HepG2 (cell line): ENCODE data around the gene ZNF302. TPM values are rescaled to one million over a fixed set of nuclear protein-coding genes. Genes with fewer than 3 reads are reported as not detected.

ENCODE experiments used
- ATAC-seq: fragments of 200-7000 bp; cut with Tn5 transposase; 3 replicates; pipeline ENCODE4 v1.9.1; 2020; ENCODE audit warnings: mild to moderate bottlenecking, moderate library complexity
- BruUV-seq: library from RNA; stranded (reverse); fragments of 400-500 nt; replicated peaks from 2 replicates; lab custom pipeline; 2021; lab: Mats Ljungman, UMichigan
- CTCF ChIA-PET: fragments of 300-600 bp; formaldehyde crosslinking; extraction: SDS; loops from one replicate; lab custom pipeline; 2021; ENCODE audit warnings: low total read pairs, inconsistent platforms, low intra/inter-chr PET ratio; lab: Yijun Ruan, JAX
- POLR2A ChIA-PET: fragments of 350-600 bp; sonication (Branson Sonifier 250); formaldehyde crosslinking; loops from one replicate; lab custom pipeline; 2020; ENCODE audit warnings: antibody characterized with exemption, inconsistent platforms; lab: Yijun Ruan, JAX
- DNase-seq: peaks from one replicate; pipeline ENCODE4 v3.0.0-alpha.2; 2015; ENCODE audit warnings: low spot score
- FAIRE-seq: peaks from 3 replicates; lab custom pipeline; 2011; peaks lifted over from hg19 to GRCh38; lab: Jason Lieb, UNC
- H2AFZ ChIP-seq: one replicate; pipeline ENCODE4 v1.6.1; 2011; ENCODE audit warnings: low read length, inconsistent platforms
- H3K27ac ChIP-seq: fragments of 300-600 bp; 3 replicates; pipeline ENCODE4 v1.8.0; 2011; ENCODE audit warnings: mixed run types, mild to moderate bottlenecking, mixed read lengths, low read length, inconsistent platforms; ENCODE audit not compliant: insufficient read depth; ENCODE audit errors: extremely low read length
- H3K27me3 ChIP-seq, 2 experiments: fragments of 200-600 bp in 1 of 2; 2 replicates in 1 of 2; 3 replicates in 1 of 2; pipeline versions ENCODE4 v1.6.0 to v1.8.0; 2011; ENCODE audit warnings: low read length in 2 of 2, mild to moderate bottlenecking in 2 of 2, moderate library complexity in 2 of 2, inconsistent platforms in 1 of 2; ENCODE audit not compliant: insufficient read depth in 2 of 2, control insufficient read depth in 1 of 2
- H3K36me3 ChIP-seq, 2 experiments: fragments of 200-600 bp in 1 of 2; replicated peaks in 1 of 2; 2 replicates in 1 of 2; 3 replicates in 1 of 2; pipeline versions ENCODE4 v1.5.1 to v1.8.0; 2011; ENCODE audit warnings: low read length in 2 of 2, inconsistent platforms in 1 of 2; ENCODE audit not compliant: insufficient read depth in 2 of 2, control insufficient read depth in 1 of 2
- H3K4me1 ChIP-seq: 2 replicates; pipeline ENCODE4 v1.5.1; 2012; ENCODE audit warnings: low read length, inconsistent platforms; ENCODE audit not compliant: insufficient read depth
- H3K4me2 ChIP-seq: 2 replicates; pipeline ENCODE4 v1.6.0; 2011; ENCODE audit warnings: low read depth, low read length, inconsistent platforms
- H3K4me3 ChIP-seq, 3 experiments: fragments of 200-600 bp in 1 of 3; sonication (generic), shearing (Covaris generic) in 1 of 3; replicated peaks in 1 of 3; 2 replicates each; pipeline ENCODE4 v1.5.1; 2011 to 2016; ENCODE audit warnings: low read length in 3 of 3, inconsistent platforms in 2 of 3, low read depth in 2 of 3, mild to moderate bottlenecking in 2 of 3, control low read depth in 1 of 3, mixed read lengths in 1 of 3; ENCODE audit not compliant: insufficient read depth in 1 of 3
- H3K79me2 ChIP-seq: one replicate; pipeline ENCODE4 v1.6.1; 2011; ENCODE audit warnings: low read length, inconsistent platforms; ENCODE audit not compliant: insufficient read depth
- H3K9ac ChIP-seq: 2 replicates; pipeline ENCODE4 v1.6.0; 2011; ENCODE audit warnings: mild to moderate bottlenecking, low read depth, low read length, inconsistent platforms; ENCODE audit not compliant: insufficient read depth
- H3K9me3 ChIP-seq: 2 replicates; pipeline ENCODE4 v1.5.1; 2012; ENCODE audit warnings: mild to moderate bottlenecking, low read length
- H4K20me1 ChIP-seq: 2 replicates; pipeline ENCODE4 v1.6.0; 2011; ENCODE audit warnings: inconsistent platforms, mild to moderate bottlenecking, low read length, moderate library complexity; ENCODE audit not compliant: insufficient read depth
- ARID5B ChIP-seq: IDR thresholded peaks from 2 replicates; pipeline ENCODE4 v1.4.0; 2020; ENCODE audit warnings: mild to moderate bottlenecking, missing genetic modification reagents
- BCL6 ChIP-seq: IDR thresholded peaks from 2 replicates; pipeline ENCODE4 v1.6.1; 2016; ENCODE audit warnings: missing genetic modification reagents, missing compliant biosample characterization
- FOXO1 ChIP-seq: sonication (generic); formaldehyde crosslinking; IDR thresholded peaks from 2 replicates; pipeline ENCODE4 v1.4.0; 2020; ENCODE audit warnings: missing genetic modification reagents
- NR2F1 ChIP-seq, 2 experiments: fragments of 450-650 bp in 1 of 2; formaldehyde crosslinking in 1 of 2; IDR thresholded peaks; 2 replicates each; pipeline versions ENCODE4 v1.5.0 to v1.6.1; 2016 to 2020; ENCODE audit warnings: mild to moderate bottlenecking in 1 of 2, missing compliant biosample characterization in 1 of 2, missing genetic modification reagents in 1 of 2, moderate library complexity in 1 of 2
- NR2F6 ChIP-seq, 2 experiments: IDR thresholded peaks; 2 replicates each; pipeline ENCODE4 v1.6.1; 2016; ENCODE audit warnings: antibody characterized with exemption in 1 of 2, mild to moderate bottlenecking in 1 of 2
- PHF20 ChIP-seq: sonication (generic); formaldehyde crosslinking; IDR thresholded peaks from 2 replicates; pipeline ENCODE4 v1.5.0; 2020; ENCODE audit warnings: mild to moderate bottlenecking, missing genetic modification reagents
- PPARG ChIP-seq: conservative IDR thresholded peaks from 2 replicates; pipeline ENCODE4 v1.6.1; 2016; ENCODE audit warnings: missing biosample characterization, missing genetic modification reagents
- RARA ChIP-seq: IDR thresholded peaks from 2 replicates; pipeline ENCODE4 v1.6.1; 2016; ENCODE audit warnings: missing genetic modification reagents, missing compliant biosample characterization
- SALL1 ChIP-seq: sonication (generic); formaldehyde crosslinking; IDR thresholded peaks from 2 replicates; pipeline ENCODE4 v1.8.0; 2022; ENCODE audit warnings: mild to moderate bottlenecking, missing genetic modification reagents
- SAP130 ChIP-seq: IDR thresholded peaks from 2 replicates; pipeline ENCODE4 v1.6.1; 2016; ENCODE audit warnings: low read depth
- SPEN ChIP-seq: sonication (generic); formaldehyde crosslinking; IDR thresholded peaks from 2 replicates; pipeline ENCODE4 v1.5.1; 2020; ENCODE audit warnings: low read depth, mild to moderate bottlenecking, missing genetic modification reagents
- TEAD3 ChIP-seq: optimal IDR thresholded peaks from 2 replicates; pipeline ENCODE3; 2016; ENCODE audit warnings: borderline replicate concordance
- ZBTB2 ChIP-seq: sonication (generic); formaldehyde crosslinking; IDR thresholded peaks from 2 replicates; pipeline ENCODE4 v1.8.0; 2022; ENCODE audit warnings: low read depth, missing genetic modification reagents
- ZFP41 ChIP-seq: sonication (generic); formaldehyde crosslinking; IDR thresholded peaks from 2 replicates; pipeline ENCODE4 v1.4.0; 2020; ENCODE audit warnings: mild to moderate bottlenecking, missing genetic modification reagents, borderline replicate concordance
- ZNF432 ChIP-seq: sonication (generic); formaldehyde crosslinking; IDR thresholded peaks from 2 replicates; pipeline ENCODE4 v1.5.0; 2020; ENCODE audit warnings: missing genetic modification reagents, mild to moderate bottlenecking, borderline replicate concordance
- WGBS: methylation state at CpG from one replicate; pipeline ENCODE4 v1.1.6; 2017; ENCODE audit warnings: low lambda C conversion rate; 5-methylcytosine and 5-hydroxymethylcytosine counted together
- in situ Hi-C: cut with HindIII; loops from 2 replicates; pipeline ENCODE4 v1.10.0; 2017; ENCODE audit warnings: low pct_unique_long_range_greater_than_20kb; ENCODE audit not compliant: extremely low pct_ligation_motif_present
- intact Hi-C: fragments of 100-400 bp; cut with micrococcal nuclease; formaldehyde crosslinking; loops from one replicate; pipeline ENCODE4 v1.10.0; 2022; ENCODE audit not compliant: unreplicated experiment
- polyA plus RNA-seq, 8 experiments: library from polyadenylated mRNA; depleted of rRNA in 3 of 8; stranded (reverse) in 7 of 8; unstranded in 1 of 8; fragments of >200 nt; fragmentation: Illumina TruSeq in 4 of 8; extraction: Trizol in 4 of 8; gene quantifications; 2 replicates each; pipeline versions ENCODE4 v1.2.1 to v1.2.3, GENCODE V29; 2011 to 2016; ENCODE audit warnings: low read depth in 4 of 8, missing spikeins in 1 of 8, mixed read lengths in 1 of 8; ENCODE audit not compliant: insufficient read depth in 1 of 8
- total RNA-seq, 5 experiments: library from RNA; depleted of rRNA; stranded (reverse); fragments of >200 nt; fragmentation: Illumina TruSeq; extraction: Trizol; gene quantifications; 2 replicates each; pipeline ENCODE4 v1.2.3, GENCODE V29; 2016; ENCODE audit warnings: low read depth in 1 of 5
- TF ChIP-seq, protein P1 (sequence below): IDR thresholded peaks from 2 replicates; pipeline ENCODE4 v1.6.1; 2016; ENCODE audit warnings: control low read depth
- TF ChIP-seq, protein P2 (sequence below): IDR thresholded peaks from 2 replicates; pipeline ENCODE4 v1.6.1; 2016; ENCODE audit warnings: missing compliant biosample characterization, missing genetic modification reagents, borderline replicate concordance

ZNF302 gene
- total and polyA plus RNA-seq, 2 of the 13 experiments (the other 11 are each of a cell fraction or from before 2014, with no cell fraction given): not detected

DNA sequence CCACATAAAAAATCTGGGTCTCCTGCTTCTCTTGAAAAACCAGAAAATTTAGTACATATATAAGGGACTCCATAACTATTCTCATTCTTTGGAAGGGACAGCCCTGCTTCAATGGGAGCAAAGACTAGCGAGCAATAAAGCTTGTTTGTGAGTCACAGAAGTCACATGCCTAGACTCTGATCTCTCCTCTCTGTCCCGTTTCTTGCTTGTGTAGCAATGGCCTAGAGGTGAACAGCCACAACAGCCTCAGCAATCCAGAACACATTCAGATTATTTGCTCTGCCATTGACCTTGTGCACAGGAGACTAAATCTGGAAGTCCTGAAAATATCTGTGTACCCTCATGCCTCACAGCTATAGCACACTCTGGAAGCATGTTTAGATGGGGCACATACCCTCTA is 43.7 kb upstream of the ZNF302 start:
- in situ Hi-C loops (no loop called here), intact Hi-C loops (no loop called here)
- BruUV-seq: no TSS peak
- DNase-seq (peak; percentile 67), ATAC-seq (peak; percentile 96), FAIRE-seq (peak; percentile 46)
- Histone ChIP-seq H3K4me1 (peaks cover 15% of the 10 kb centered on the region), H3K9ac (no peak overlapping the region), H3K27ac (no peak overlapping the region), H4K20me1 (no peaks in the 10 kb centered on the region), H3K9me3 (no peaks in the 10 kb centered on the region), H3K36me3 (no peaks in the 10 kb centered on the region), H3K4me3 (no peak overlapping the region), H3K27me3 (no peaks in the 10 kb centered on the region), H2AFZ (no peak overlapping the region), H3K79me2 (no peaks in the 10 kb centered on the region), H3K4me2 (peak overlapping the region; percentile 9; the same call in 1 of the 2 replicates)
- ChIA-PET POLR2A (interaction anchor here (0.6 kb wide), 1 partner anchor 132 kb away, joined by 3 read pairs; no protein-coding TSS in a partner anchor), CTCF (no interaction called here)
- 0% methylated on average over 1 of the region's 2 CpGs for WGBS
- TF ChIP-seq SPEN (peak; percentile 22; the same call in 1 of the 2 replicates), ZFP41 (CRISPR knock-in tag) (no peak), NR2F1 (CRISPR knock-in tag; IDR thresholded peaks at IDR 0.05) (peak in 1 of 2 experiments; percentile 47; a peak in 1 of 4 replicates), ZNF432 (no peak), RARA (peak; percentile 67), PPARG (CRISPR knock-in tag) (0 out of 2 replicates have a peak, but pooled peaks have one; percentile 23), BCL6 (peak; percentile 47; the same call in 1 of the 2 replicates), SALL1 (peak; percentile 37; the same call in 1 of the 2 replicates), ARID5B (peak; percentile 81), FOXO1 (CRISPR knock-in tag) (peak; percentile 40; the same call in 1 of the 2 replicates), SAP130 (CRISPR knock-in tag) (peak; percentile 36; the same call in 1 of the 2 replicates), NR2F6 (IDR thresholded peaks at IDR 0.05) (no peak), NR2F6 (CRISPR knock-in tag; IDR thresholded peaks at IDR 0.05) (0 out of 2 replicates have a peak, but pooled peaks have one; percentile 8), TEAD3 (CRISPR knock-in tag) (peak; percentile 35), ZBTB2 (CRISPR knock-in tag) (no peak), PHF20 (CRISPR knock-in tag) (no peak)
- TF ChIP-seq, protein P1, sequence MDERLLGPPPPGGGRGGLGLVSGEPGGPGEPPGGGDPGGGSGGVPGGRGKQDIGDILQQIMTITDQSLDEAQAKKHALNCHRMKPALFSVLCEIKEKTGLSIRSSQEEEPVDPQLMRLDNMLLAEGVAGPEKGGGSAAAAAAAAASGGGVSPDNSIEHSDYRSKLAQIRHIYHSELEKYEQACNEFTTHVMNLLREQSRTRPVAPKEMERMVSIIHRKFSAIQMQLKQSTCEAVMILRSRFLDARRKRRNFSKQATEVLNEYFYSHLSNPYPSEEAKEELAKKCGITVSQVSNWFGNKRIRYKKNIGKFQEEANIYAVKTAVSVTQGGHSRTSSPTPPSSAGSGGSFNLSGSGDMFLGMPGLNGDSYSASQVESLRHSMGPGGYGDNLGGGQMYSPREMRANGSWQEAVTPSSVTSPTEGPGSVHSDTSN (CRISPR knock-in tag): no peak
- TF ChIP-seq, protein P2, sequence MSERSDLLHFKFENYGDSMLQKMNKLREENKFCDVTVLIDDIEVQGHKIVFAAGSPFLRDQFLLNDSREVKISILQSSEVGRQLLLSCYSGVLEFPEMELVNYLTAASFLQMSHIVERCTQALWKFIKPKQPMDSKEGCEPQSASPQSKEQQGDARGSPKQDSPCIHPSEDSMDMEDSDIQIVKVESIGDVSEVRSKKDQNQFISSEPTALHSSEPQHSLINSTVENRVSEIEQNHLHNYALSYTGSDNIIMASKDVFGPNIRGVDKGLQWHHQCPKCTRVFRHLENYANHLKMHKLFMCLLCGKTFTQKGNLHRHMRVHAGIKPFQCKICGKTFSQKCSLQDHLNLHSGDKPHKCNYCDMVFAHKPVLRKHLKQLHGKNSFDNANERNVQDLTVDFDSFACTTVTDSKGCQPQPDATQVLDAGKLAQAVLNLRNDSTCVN (CRISPR knock-in tag): peak; percentile 97
